ENCODE measurements around the gene LRRC49.
"Not testable (repeated sequence)": the region's sequence is repeated elsewhere in the genome, so short reads cannot be mapped to it uniquely, and the experiment has no call there.

Gene LRRC49, protein sequence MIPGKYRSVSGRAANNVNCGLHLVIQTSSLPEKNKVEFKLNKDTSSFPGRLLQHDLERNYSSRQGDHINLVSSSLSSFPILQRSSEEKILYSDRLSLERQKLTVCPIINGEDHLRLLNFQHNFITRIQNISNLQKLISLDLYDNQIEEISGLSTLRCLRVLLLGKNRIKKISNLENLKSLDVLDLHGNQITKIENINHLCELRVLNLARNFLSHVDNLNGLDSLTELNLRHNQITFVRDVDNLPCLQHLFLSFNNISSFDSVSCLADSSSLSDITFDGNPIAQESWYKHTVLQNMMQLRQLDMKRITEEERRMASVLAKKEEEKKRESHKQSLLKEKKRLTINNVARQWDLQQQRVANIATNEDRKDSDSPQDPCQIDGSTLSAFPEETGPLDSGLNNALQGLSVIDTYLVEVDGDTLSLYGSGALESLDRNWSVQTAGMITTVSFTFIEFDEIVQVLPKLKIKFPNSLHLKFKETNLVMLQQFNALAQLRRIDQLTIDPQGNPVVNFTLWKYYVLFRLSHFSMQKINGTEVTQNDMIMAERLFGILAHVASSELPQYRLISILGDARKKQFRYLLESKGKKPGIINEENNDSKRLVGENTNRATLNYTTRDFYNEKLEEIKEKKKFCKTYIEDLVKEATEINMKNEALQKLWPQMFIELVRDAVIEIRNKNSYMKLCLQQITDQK

DNA sequence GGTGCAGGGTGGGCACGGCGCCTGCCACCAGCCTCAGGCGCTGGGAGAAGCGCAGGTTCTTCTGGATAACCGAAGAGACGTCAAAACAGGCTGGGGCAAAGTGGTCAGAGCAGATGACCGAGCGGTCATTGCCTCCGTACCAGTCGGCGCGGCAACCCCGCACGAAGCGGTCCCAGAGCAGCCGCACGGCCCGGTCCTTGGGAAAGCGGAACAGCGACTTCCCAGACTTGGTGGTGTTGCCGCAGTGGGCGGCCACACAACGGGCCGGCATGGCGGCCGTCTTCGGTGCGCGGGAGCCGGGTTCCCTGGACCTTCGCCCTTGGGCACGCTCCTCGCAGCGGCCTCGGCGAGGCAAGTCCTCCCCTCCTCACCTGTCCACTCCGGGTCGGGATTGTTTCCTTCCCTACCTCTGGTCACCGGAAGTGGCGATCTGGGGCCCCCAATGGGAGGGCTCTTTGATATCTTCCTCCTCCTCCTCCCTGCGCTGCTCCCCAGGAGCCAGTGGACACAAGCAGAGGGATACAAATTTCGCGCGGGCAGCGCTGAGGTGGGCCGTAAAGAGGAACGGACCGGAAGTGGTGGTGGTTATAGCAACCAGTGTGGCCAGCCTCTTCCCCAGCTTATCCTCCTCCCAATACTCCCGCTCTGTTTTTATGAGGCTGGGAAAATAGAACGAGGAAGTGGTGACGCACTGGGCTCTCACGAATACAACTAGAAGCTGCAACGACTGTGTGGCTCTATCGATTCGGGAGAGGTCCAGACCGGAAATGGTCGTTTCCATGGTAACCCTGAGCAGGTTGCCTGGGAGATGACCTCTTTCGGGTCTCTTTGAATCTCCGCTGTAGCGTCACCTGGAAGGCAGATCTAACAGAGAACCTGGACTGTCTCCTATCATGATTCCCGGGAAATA lies at the start of gene LRRC49, which contains the start of gene THAP10:
Gene LRRC49 (plus strand): TSS at position 825 of the 910 bp plus-strand sequence. CDS start 69 bp downstream, at position 894.
Gene THAP10 (minus strand): TSS at position 432 of the 910 bp plus-strand sequence. CDS start 161 bp downstream, at position 271.
- DNase-seq = peak; percentile 87

DNA sequence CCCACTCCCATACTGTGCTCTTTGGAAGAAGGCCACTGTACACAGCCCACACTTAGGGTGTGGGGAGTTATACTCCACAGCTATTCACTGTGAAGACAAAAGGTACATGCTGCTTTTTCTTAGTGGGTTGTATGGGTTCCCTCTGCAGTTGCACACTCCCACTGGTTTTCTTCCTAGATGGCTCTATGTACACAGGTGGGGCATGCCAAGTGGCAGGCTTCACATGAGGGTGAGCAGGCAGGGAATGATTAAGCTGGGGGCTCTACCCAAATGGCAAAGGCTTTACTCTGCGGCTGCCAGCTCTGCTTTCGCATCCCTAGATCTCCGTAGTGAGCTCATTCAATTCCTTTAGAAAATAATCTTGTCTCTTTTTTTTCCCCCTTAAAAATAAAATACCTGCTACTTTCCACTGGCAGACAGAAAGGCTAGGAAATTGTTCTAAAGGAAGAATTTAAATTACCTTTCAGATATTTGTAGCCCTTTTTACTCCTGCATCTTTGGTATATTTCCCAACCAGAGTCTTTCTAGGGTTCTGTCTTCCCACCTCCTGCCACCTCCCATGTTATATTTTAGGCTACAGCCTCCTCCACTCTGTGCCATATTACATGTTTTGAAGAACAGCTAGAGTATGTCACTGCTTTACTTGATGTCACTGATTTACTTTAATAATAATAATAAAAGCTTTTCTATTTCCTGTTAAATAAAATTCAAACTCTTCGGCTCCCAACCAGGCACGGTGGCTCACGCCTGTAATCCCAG lies 46.8 kb upstream of the LRRC49 start:
- DNase-seq = no peak

DNA sequence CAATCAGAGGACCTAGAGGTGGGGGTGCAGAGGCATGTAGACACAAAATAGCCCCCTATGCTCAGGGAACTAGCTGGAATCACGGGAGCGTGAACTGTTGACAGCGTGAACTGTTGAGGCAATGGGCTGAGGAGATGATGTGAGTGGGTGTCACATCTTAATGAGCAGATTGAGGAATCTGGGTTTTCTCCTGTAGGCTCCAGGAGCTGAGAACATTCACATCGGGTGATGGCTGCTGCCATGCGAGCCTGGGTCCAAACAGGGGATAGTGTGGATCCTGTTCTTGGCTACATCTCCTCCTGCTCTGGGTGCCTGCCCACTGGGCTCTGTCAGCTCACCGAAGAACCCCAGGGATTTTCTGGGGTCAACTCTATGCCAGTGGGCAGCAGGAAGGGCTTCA lies 40.7 kb upstream of the LRRC49 start:
- no peak for DNase-seq

DNA sequence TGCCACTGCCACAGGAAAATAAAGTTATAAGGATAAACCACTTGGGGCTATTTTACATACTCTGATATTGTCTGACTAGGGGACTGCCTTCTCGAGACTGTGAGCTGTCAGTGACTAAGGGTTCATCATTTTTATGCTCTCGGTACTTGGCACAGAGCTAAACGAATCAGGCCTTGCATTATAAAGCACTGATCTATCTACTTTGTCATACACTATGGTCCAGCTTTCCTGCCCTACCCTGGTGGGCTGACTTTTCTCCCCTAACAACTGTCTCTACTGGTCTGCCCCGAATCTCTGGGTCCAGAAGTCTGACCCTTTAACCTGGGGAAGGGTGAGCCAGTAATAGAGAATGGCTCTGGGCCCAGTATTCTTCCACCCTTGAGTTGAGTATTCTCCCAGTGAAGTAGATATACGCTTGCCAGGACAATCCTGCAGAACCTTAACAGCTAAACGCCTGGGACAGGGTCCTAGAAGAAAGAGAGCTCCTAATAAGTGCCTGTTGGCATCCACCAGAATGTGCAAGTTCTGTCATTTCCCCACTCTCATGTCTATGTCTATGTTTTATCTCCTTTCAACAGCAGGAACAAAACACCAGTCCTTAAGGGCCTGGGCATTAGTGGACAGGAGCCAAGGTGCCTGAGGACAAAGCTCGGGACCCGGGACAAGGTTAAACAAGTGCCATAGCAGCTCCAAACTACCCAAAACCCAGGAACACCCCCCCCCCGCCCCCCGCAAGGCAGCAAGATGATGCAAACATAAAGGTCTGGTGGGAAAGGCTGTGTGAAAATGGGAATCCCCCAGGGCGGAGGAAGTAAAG lies 39.9 kb upstream of the LRRC49 start:
- DNase-seq = no peak

DNA sequence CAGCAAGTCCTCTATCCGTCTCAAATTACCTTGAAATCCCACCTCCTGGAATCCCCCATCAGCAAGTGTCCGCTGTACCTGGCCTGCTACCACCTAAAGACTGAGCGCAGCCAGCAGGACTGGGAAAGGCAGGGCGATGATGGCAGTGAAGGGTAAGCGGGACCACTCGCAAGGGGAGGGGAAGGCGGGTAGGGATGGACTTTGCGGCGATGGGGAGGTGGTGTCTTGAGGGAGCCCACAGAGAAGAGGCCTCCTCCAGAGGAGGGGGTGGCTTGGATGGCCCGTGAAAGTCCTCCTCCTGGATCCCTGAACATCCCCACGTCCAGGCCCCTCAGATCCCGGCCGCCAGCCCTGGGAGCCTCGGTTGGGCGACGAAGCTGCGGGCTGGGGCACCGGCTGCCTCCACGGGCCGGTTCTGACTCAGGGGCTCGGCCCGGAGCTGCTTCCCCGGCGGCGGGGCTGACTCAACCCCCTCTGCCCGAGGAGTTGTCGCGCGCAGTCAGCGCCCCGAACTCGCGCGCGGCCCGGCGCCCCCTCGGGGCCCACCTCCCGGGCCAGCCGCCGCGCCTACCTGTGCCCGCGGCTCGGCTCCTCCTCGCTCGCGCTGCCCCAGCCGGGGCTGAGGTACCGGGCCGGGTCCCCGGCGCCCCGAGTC lies 39.2 kb upstream of the LRRC49 start:
- DNase-seq = no peak

GRCh38 chr15:70853973-70854665 lies 38.5 kb upstream of the LRRC49 start, which contains the start of gene LARP6:
Gene LARP6 (minus strand): TSS chr15:70854157. CDS start chr15:70854088, 69 bp downstream.
- peak; percentile 7 for DNase-seq

- DNase-seq = no peak
Measured at GRCh38 chr15:70854666-70854976, 38.0 kb upstream of the LRRC49 start.

DNA sequence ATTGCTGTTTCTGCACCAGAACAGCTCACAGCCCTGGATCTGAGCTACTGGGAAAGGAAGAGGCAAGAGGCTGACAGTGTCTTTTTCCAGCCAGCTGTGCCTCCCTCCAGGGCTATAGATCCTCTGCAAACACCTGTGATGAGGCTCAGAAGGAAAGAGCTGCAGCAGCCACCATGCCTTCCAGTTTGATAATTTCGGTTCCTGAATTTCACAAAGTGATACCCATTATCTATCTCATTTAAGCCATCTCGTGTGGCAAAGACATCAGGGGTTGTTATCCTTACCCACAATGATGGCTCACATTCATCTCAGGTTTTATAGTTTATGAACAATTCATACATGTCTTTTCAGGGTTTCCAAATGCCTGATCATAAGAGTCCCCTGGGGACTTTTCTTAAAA lies 36.9 kb upstream of the LRRC49 start:
- DNase-seq = no peak

GRCh38 chr15:70856177-70856883 lies 36.3 kb upstream of the LRRC49 start:
- DNase-seq = no peak

GRCh38 chr15:70856884-70857561 lies 35.6 kb upstream of the LRRC49 start:
- DNase-seq = no peak

GRCh38 chr15:70857562-70858285 lies 34.9 kb upstream of the LRRC49 start:
- no peak for DNase-seq

DNA sequence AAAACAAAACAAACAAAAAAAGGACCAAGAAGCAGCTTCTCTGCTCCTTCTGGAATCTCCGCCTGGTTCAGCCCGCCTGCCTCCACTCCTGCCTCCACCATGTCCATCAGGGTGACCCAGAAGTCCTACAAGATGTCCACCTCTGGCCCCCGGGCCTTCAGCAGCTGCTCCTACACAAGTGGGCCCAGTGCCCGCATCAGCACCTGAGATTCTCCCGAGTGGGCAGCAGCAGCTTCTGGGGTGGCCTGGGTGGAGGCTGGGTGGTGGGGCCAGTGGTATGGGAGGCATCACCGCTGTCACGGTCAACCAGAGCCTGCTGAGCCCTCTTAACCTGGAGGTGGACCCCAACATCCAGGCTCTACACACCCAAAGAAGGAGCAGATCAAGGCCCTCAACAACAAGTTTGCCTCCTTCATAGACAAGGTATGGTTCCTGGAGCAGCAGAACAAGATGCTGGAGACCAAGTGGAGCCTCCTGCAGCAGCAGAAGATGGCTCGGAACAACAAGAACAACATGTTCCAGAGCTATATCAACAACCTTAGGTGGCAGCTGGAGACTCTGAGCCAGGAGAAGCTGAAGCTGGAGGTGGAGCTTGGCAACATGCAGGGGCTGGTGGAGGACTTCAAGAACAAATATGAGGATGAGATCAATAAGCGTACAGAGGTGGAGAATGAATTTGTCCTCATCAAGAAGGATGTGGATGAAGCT lies 33.9 kb upstream of the LRRC49 start:
- not testable (repeated sequence) for DNase-seq

DNA sequence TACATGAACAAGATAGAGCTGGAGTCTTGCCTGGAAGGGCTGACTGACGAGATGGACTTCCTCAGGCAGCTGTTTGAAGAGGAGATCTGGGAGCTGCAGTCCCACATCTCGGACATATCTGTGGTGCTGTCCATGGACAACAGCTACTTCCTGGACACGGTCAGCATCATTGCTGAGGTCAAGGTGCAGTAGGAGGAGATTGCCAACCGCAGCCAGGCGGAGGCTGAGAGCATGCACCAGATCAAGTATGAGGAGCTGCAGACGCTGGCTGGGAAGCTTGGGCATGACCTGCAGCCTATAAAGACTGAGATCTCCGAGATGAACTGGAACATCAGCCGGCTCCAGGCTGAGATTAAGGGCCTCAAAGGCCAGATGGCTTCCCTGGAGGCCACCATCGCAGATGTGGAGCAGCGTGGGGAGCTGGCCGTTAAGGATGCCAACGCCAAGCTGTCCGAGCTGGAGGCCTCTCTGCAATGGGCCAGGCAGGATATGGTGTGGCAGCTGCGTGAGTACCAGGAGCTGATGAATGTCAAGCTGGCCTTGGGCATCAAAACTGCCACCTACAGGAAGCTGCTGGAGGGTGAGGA lies 33.2 kb upstream of the LRRC49 start:
- DNase-seq = no peak

DNA sequence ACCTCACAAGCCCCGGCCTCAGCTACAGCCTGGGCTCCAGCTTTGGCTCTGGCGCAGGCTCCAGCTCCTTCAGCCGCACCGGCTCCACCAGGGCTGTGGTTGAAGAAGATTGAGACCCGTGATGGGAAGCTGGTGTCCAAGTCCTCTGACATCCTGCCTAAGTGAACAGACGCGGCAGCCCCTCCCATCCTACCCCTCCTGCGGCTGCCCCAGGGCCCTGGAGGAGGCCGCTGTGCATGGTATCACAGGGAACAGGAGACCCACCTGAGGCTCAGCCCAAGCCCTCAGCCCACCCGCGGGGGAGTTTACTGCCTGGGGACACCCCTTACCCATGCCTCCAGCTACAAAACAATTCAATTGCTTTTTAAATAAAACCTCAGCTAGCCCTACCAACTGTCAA lies 32.6 kb upstream of the LRRC49 start:
- DNase-seq = no peak

DNA sequence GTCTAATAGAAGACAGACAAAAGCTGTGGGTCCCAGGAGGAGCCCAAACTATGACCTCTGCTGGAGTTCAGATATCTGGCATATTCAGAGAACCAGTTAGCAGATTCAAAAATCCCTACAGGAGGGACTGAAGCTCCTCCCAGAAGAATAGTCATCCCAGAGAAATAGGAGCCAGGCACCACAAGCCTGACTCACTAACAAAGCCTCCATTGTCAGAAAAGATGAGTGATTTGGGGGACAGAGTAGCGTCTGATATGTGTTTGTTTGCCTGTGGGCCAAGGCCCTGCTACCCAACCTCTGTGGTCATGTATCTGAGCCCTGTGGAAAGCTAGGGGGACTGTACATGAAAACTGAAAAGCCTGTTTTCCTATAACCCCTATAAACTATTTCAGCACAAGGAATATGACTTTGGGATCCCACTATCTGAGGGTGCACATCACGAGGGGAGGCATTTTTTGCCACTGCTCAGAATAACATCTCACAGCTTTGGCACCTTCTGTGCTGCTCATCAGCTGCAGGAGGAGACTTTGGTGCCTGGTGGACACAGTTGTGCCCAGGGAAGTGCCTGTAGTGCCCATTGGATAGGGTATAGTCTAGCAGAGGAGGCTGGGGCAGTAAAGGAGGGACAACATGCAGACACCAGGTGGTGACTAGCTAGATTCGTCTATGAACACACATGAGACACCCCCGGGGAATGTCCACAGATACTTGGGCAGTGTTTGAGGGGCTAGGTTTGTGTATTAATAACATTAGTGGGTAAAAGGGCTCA lies 29.0 kb upstream of the LRRC49 start:
- DNase-seq = no peak

- DNase-seq = no peak
Measured at GRCh38 chr15:70866982-70867641, 25.5 kb upstream of the LRRC49 start.
